Activated CD8-positive, alpha-beta memory T cell treated with anti-CD3 and anti-CD28 coated beads, Interleukin-2, amount 10 ng/mL, durations not matched to agents 7 days and 5 days (primary cell): ENCODE data around the gene HSD17B2. TPM values are rescaled to one million over a fixed set of nuclear protein-coding genes. Genes with fewer than 3 reads are reported as not detected.
"Not testable (repeated sequence)": the region's sequence is repeated elsewhere in the genome, so short reads cannot be mapped to it uniquely, and the experiment has no call there.

Experiments used
- ATAC-seq: fragments of 150-1000 bp; cut with Tn5 transposase; one replicate; pipeline ENCODE4 v1.10.0; 2021; ENCODE audit warnings: moderate library complexity
- CTCF ChIA-PET: fragments of 350-600 bp; sonication (Branson Sonifier 250); formaldehyde crosslinking; loops from one replicate; lab custom pipeline; 2021; ENCODE audit warnings: antibody characterized with exemption; lab: Charles Lee
- DNase-seq: peaks from one replicate; pipeline ENCODE4 v3.0.0-alpha.2; 2020
- H3K27ac Mint-ChIP-seq: one replicate; pipeline ENCODE4 v1.8.0; 2021; ENCODE audit warnings: mild to moderate bottlenecking, mixed read lengths
- H3K27me3 Mint-ChIP-seq: one replicate; pipeline ENCODE4 v1.8.0; 2021; ENCODE audit warnings: mixed read lengths
- H3K36me3 Mint-ChIP-seq: one replicate; pipeline ENCODE4 v1.8.0; 2021; ENCODE audit warnings: mild to moderate bottlenecking, mixed read lengths
- H3K4me1 Mint-ChIP-seq: one replicate; pipeline ENCODE4 v1.8.0; 2021; ENCODE audit warnings: mixed read lengths
- H3K4me3 Mint-ChIP-seq: one replicate; pipeline ENCODE4 v1.8.0; 2021; ENCODE audit warnings: mild to moderate bottlenecking, moderate library complexity, mixed read lengths
- H3K9me3 Mint-ChIP-seq: one replicate; pipeline ENCODE4 v1.8.0; 2022; ENCODE audit warnings: low read depth, mixed read lengths
- total RNA-seq, 2 experiments: library from RNA; stranded (reverse); gene quantifications; one replicate each; pipeline ENCODE4 v1.2.3, GENCODE V29; 2021

Gene HSD17B2
- total RNA-seq, 2 experiments from 2014 or later = not detected

- Mint-ChIP-seq H3K27me3 (no peaks in the 10 kb centered on the region), H3K4me1 (no peaks in the 10 kb centered on the region), H3K9me3 (no peaks in the 10 kb centered on the region), H3K4me3 (no peak overlapping the region), H3K27ac (no peak overlapping the region), H3K36me3 (no peaks in the 10 kb centered on the region)
- DNase-seq (no peak), ATAC-seq (no peak)
- CTCF ChIA-PET = no interaction called here
Measured at GRCh38 chr16:82111944-82112343, 76.9 kb downstream of the HSD17B2 start.

DNA sequence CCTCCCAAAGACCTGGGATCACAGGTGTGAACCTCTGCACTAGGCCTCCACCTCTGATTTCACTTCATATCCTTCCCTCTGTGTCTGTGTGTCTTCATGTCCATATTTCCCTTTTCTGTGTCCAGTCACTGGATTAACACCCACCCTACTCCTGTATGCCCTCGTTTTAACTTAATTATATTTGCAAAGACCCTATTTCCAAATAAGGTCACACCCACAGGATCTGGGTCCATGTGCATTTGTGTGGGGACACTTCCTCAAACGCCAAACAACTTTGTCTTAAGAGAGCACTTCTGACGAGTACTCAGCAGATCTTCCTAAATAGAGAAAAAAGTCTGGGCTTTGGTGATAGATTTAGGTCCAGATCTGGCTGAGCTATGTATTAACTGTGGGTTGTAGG lies 78.7 kb downstream of the HSD17B2 start:
- H3K27me3 Mint-ChIP-seq = no peaks in the 10 kb centered on the region
- H3K4me1 Mint-ChIP-seq = no peaks in the 10 kb centered on the region
- no peaks in the 10 kb centered on the region for H3K36me3 Mint-ChIP-seq
- DNase-seq (no peak), ATAC-seq (no peak)
- CTCF ChIA-PET = no interaction called here
- no peaks in the 10 kb centered on the region for H3K9me3 Mint-ChIP-seq
- H3K27ac Mint-ChIP-seq = no peak overlapping the region
- H3K4me3 Mint-ChIP-seq = no peak overlapping the region

DNA sequence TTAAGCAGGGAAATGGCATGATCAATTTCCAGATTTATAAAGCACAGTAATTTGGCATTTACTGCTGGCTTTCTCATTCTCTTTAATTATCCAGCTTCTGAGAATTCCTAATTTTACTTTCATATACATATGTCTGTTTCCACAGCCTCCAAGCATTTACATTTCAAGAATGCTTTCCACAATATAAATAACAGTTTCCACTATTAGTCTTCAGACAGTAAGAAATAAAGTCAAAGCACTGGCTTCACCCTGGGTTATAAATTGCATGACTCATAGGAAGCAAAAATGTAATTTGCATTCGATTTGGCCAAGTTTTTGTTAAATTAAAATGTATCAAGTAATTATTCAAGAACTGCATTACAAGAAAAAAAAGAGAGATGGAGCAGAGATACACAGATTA lies 81.5 kb downstream of the HSD17B2 start:
- H3K27ac Mint-ChIP-seq = no peak overlapping the region
- no peak overlapping the region for H3K4me3 Mint-ChIP-seq
- no peaks in the 10 kb centered on the region for H3K9me3 Mint-ChIP-seq
- DNase-seq = no peak
- ATAC-seq = no peak
- no peaks in the 10 kb centered on the region for H3K27me3 Mint-ChIP-seq
- CTCF ChIA-PET = no interaction called here
- no peaks in the 10 kb centered on the region for H3K4me1 Mint-ChIP-seq
- H3K36me3 Mint-ChIP-seq = no peaks in the 10 kb centered on the region

DNA sequence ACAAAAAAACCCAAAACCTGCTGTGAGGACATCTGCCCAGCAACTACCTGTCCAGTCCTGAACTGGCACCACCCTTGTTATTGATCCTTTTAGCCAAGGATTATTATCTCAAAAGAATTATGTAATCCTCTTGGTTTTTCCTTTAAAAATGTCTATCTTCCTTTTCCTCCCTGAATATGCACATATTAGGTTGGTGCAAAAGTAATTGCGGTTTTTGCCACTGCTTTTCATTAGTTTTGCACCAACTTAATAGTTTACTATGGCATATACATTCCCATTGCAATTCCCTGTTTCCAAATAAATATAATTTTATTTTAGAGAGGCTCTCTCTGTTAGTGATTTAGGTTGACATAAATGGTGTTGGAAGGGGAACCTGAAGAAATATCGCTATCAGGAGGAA lies 83.7 kb downstream of the HSD17B2 start:
- ATAC-seq = no peak
- CTCF ChIA-PET = no interaction called here
- H3K4me3 Mint-ChIP-seq = no peak overlapping the region
- no peaks in the 10 kb centered on the region for H3K9me3 Mint-ChIP-seq
- H3K27ac Mint-ChIP-seq = no peak overlapping the region
- H3K27me3 Mint-ChIP-seq = peaks cover 5% of the 10 kb centered on the region
- H3K36me3 Mint-ChIP-seq = no peaks in the 10 kb centered on the region
- DNase-seq = no peak
- H3K4me1 Mint-ChIP-seq = no peaks in the 10 kb centered on the region

GRCh38 chr16:82119405-82119804 lies 84.4 kb downstream of the HSD17B2 start:
- CTCF ChIA-PET = no interaction called here
- Mint-ChIP-seq H3K9me3 (no peaks in the 10 kb centered on the region), H3K27me3 (peaks cover 8% of the 10 kb centered on the region), H3K27ac (no peak overlapping the region), H3K4me3 (no peak overlapping the region), H3K4me1 (no peaks in the 10 kb centered on the region), H3K36me3 (no peaks in the 10 kb centered on the region)
- DNase-seq (no peak), ATAC-seq (no peak)

DNA sequence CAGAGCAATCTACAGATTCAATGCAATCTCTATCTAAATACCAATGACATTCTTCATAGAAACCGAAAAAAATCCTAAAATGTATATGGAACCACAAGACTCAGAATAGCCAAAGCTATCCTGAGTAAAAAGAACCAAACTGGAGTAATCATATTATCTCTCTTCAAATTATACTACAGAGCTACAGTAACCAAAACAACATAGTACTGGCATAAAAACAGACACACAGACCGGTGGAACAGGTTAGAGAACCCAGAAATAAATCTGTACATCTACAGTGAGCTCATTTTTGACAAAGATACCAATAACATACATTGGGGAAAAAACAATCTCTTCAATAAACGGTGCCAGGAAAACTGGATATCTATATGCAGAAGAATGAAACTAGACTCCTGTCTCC lies 89.6 kb downstream of the HSD17B2 start:
- peaks cover 13% of the 10 kb centered on the region for H3K27me3 Mint-ChIP-seq
- no peak overlapping the region for H3K27ac Mint-ChIP-seq
- H3K4me1 Mint-ChIP-seq = no peaks in the 10 kb centered on the region
- DNase-seq = no peak
- no peaks in the 10 kb centered on the region for H3K36me3 Mint-ChIP-seq
- CTCF ChIA-PET = no interaction called here
- H3K4me3 Mint-ChIP-seq = no peak overlapping the region
- no peak for ATAC-seq
- H3K9me3 Mint-ChIP-seq = no peaks in the 10 kb centered on the region

GRCh38 chr16:82129881-82130280 lies 94.8 kb downstream of the HSD17B2 start:
- no peak overlapping the region for H3K4me3 Mint-ChIP-seq
- CTCF ChIA-PET = no interaction called here

DNA sequence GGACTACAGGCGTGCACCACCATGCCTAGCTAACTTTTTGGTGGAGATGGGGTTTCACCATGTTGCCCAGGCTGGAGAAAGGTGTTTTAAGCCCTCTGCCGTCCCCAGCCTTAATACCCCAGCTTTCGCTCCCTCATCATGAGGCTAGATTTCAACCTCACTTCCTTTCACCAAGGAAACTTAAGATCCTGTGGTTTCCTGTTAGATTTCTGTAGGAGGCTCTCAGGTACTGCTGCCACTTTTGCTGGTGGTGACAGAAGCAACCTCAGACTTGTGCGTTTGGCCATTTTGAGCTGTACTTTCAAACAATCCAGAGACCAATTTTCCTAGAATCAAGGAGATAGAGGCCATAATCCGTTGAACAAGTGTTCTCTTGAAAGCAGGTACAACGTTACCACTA lies 98.7 kb downstream of the HSD17B2 start:
- H3K27ac Mint-ChIP-seq = peak overlapping the region; percentile 52
- ATAC-seq (peak; percentile 75), DNase-seq (peak; percentile 56)
- H3K36me3 Mint-ChIP-seq = peaks cover 9% of the 10 kb centered on the region
- no peaks in the 10 kb centered on the region for H3K27me3 Mint-ChIP-seq
- CTCF ChIA-PET = interaction anchor here (1.4 to 1.6 kb wide), 2 partner anchors 36 to 200 kb away, joined by 3 to 4 read pairs; partner anchors contain the start of gene MPHOSPH6
- peaks cover 21% of the 10 kb centered on the region for H3K4me1 Mint-ChIP-seq
- H3K4me3 Mint-ChIP-seq = no peak overlapping the region
- H3K9me3 Mint-ChIP-seq = no peaks in the 10 kb centered on the region

More at GRCh38 chr16:82129881-82130280, 94.8 kb downstream of the HSD17B2 start:
- Mint-ChIP-seq H3K4me1 (peaks cover 20% of the 10 kb centered on the region), H3K27ac (no peak overlapping the region), H3K27me3 (peaks cover 5% of the 10 kb centered on the region), H3K36me3 (no peaks in the 10 kb centered on the region), H3K9me3 (no peaks in the 10 kb centered on the region)
- no peak for DNase-seq
- no peak for ATAC-seq

DNA sequence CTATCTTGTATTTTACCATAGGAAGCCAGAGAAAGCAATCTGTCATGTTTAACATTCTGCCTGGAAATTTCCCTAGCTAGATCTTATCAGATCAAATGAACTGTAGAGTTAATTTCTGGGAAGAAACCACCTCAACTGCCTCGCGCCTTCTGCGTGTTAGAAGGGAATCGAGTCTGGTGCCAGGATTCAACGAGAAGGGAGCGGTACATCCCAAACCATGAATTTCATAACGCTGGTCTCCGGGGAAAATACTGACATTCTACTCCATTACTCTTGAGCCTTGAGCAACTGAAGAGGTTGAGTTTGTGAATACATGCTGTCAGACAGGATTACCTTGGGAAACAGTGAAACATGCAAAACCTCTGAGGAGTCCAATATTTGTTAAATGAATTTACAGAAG lies 99.8 kb downstream of the HSD17B2 start:
- no peak overlapping the region for H3K4me3 Mint-ChIP-seq
- no peak overlapping the region for H3K27ac Mint-ChIP-seq
- CTCF ChIA-PET = interaction anchor here (1.6 kb wide), 1 partner anchor 35 kb away, joined by 4 read pairs; the partner anchor contains the start of gene MPHOSPH6

GRCh38 chr16:82135844-82136243 lies 100.8 kb downstream of the HSD17B2 start:
- no peak for DNase-seq
- no peaks in the 10 kb centered on the region for H3K27me3 Mint-ChIP-seq
- H3K9me3 Mint-ChIP-seq = no peaks in the 10 kb centered on the region
- ATAC-seq = no peak
- H3K4me3 Mint-ChIP-seq = no peak overlapping the region
- H3K4me1 Mint-ChIP-seq = peaks cover 21% of the 10 kb centered on the region
- CTCF ChIA-PET = no interaction called here
- no peak overlapping the region for H3K27ac Mint-ChIP-seq
- peaks cover 14% of the 10 kb centered on the region for H3K36me3 Mint-ChIP-seq

More for the DNA sequence above, 99.8 kb downstream of the HSD17B2 start:
- DNase-seq (no peak), ATAC-seq (no peak)
- H3K4me1 Mint-ChIP-seq = peaks cover 21% of the 10 kb centered on the region
- peaks cover 14% of the 10 kb centered on the region for H3K36me3 Mint-ChIP-seq
- no peaks in the 10 kb centered on the region for H3K27me3 Mint-ChIP-seq
- H3K9me3 Mint-ChIP-seq = no peaks in the 10 kb centered on the region

DNA sequence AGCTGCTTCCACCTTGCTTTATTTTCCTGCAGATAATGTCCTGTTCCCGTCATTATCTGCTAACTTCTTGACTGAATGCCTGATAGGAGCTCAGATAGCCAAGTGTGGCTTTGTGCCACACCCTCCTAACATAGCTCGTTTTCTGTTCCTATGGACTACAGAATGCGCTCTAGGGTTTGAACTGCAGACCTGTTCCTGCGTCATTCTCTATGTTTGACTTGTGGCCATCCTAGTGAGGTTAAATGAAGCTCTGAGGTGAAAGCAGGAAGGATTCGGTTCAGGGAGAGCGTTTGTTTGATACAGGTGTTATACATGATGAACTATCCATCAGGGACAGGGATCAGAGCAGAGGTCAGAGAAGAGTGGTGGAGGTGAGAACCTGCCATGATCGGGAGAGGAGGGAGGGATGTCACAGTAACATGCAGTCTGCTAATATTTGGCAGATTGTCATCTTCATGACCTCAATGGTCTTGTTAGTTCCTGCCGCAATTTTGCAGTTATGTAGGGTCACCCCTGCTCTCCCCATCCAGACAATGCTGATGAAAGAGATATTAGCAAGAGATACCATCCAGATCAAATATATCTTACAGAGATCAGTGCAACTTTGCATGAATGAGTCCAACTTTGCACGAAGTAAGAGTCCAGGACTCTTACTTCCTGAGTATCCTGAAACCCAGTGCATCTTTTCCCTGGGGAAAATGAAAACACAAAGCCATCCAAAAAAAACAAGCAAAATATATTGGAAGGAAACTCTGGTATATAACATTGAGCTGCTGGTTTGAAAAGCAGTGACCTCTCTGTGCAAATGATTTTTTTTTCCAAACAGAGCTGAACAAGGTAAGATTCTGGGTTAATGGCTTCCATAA lies 102.1 kb downstream of the HSD17B2 start:
- DNase-seq (no peak), ATAC-seq (no peak)
- Mint-ChIP-seq H3K27me3 (no peaks in the 10 kb centered on the region), H3K9me3 (no peaks in the 10 kb centered on the region), H3K4me3 (no peak overlapping the region), H3K4me1 (peaks cover 21% of the 10 kb centered on the region), H3K36me3 (peaks cover 18% of the 10 kb centered on the region), H3K27ac (no peak overlapping the region)
- CTCF ChIA-PET = no interaction called here

DNA sequence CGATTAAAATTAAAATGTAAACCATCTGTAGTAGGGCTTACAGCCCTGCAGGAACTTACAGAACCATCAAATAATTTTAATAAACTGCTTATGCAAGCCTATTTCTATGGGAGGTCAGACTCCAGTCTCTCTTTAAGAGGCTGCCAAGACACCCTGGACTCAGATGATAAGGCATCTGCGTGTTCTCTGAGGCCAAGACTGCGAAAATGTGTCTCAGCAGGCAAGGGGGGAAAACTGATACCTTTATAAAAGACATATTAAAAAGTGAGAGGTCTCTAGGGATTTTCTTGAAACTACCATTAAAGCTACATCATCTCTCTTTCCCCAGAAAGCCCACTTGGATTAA lies 102.7 kb downstream of the HSD17B2 start:
- Mint-ChIP-seq H3K27me3 (no peaks in the 10 kb centered on the region), H3K9me3 (no peaks in the 10 kb centered on the region), H3K4me3 (no peak overlapping the region), H3K36me3 (peaks cover 18% of the 10 kb centered on the region), H3K27ac (no peak overlapping the region), H3K4me1 (peaks cover 21% of the 10 kb centered on the region)
- DNase-seq = no peak
- no peak for ATAC-seq
- CTCF ChIA-PET = no interaction called here

DNA sequence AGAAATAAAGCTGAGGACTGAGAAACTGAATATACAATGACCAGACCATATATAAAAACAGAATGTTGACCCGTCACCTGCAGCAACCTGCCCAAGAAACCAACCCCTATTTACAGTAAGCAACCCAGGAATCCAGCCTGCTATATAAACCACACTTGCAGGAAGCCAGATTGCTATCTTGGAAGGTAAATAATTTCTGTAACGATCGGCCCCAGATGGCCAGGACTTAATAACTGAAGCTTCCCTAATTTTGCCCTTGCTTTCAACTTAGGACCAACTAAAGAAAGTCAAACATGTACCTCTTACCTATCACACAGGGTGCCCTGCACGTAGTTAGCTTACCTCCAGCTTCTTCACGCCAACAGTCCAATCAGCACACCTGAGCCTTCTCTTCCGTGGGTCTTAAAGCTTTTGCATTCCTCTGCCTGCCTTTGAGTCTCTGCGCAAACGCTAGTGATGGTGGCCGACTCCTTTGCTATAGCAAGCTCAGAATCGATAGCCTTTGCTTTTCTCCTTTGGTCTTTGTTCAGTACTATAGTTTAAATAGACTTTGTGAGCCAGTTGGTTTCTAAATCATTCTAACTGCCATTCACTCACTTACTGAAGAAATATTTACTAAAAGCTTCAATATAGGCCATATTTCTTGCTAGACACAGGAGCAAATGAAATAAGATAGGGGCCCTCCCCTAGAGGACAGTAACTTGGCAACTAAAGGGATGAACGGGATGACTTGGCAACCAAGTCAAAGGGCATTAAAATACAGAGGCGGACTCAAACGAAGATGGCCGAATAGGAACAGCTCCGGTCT lies 103.6 kb downstream of the HSD17B2 start:
- H3K4me1 Mint-ChIP-seq = peaks cover 13% of the 10 kb centered on the region

DNA sequence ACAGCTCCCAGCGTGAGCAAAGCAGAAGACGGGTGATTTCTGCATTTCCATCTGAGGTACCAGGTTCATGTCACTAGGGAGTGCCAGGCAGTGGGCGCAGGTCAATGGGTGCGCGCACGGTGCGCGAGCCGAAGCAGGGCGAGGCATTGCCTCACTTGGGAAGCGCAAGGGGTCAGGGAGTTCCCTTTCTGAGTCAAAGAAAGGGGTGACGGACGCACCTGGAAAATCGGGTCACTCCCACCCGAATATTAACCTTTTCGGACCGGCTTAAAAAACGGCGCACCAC lies 104.2 kb downstream of the HSD17B2 start:
- ATAC-seq, CTCF ChIA-PET: not testable (repeated sequence)

More for the DNA sequence above, 103.6 kb downstream of the HSD17B2 start:
- Mint-ChIP-seq H3K27me3 (no peaks in the 10 kb centered on the region), H3K4me3 (peak overlapping the region; percentile 52), H3K9me3 (no peaks in the 10 kb centered on the region), H3K36me3 (peaks cover 18% of the 10 kb centered on the region), H3K27ac (peak overlapping the region; percentile 41)
- no peak for ATAC-seq
- CTCF ChIA-PET = no interaction called here
- DNase-seq = no peak

More for the DNA sequence above, 104.2 kb downstream of the HSD17B2 start:
- Mint-ChIP-seq H3K36me3 (peaks cover 18% of the 10 kb centered on the region), H3K4me3 (peak overlapping the region; percentile 52), H3K27ac (peak overlapping the region; percentile 41)
- H3K9me3 Mint-ChIP-seq, DNase-seq, H3K27me3 Mint-ChIP-seq, H3K4me1 Mint-ChIP-seq: not testable (repeated sequence)
